Measurements from ENCODE around the gene PLXNA4. TPM values are rescaled to one million over a fixed set of nuclear protein-coding genes. Genes with fewer than 3 reads are reported as not detected.

PLXNA4 gene
- total and polyA plus RNA-seq, 2 donors (not counting 1 experiment from before 2014, with no cell fraction given), result not detected

GRCh38 chr7:132152131-132152889 is 424.0 kb downstream of the PLXNA4 start:
- 76% methylated on average over 6 of the region's 7 CpGs for WGBS (ENCODE audit: insufficient coverage)

More at GRCh38 chr7:132152131-132152889, 424.0 kb downstream of the PLXNA4 start:
- Histone ChIP-seq H3K79me2 (ENCODE audit: control insufficient read depth, insufficient read depth, low read length) (no peaks in the 10 kb centered on the region), H3K4me3 (ENCODE audit: control extremely low read depth in 1 of 5, extremely low read depth in 1 of 5, insufficient read depth in 1 of 5, low read depth in 2 of 5, low read length in 4 of 5) (no peak overlapping the region), H3K4me2 (replicated peaks; ENCODE audit: low read depth, low read length, poor library complexity, severe bottlenecking) (no peak overlapping the region), H3K36me3 (replicated peaks in 1 of 2; ENCODE audit: control extremely low read depth in 1 of 2, control insufficient read depth in 1 of 2, extremely low read depth in 1 of 2, insufficient read depth in 2 of 2, low read length in 1 of 2) (no peaks in the 10 kb centered on the region), H3K27me3 (replicated peaks in 1 of 4; ENCODE audit: control extremely low read depth in 1 of 4, control insufficient read depth in 3 of 4, insufficient read depth in 4 of 4, low read length in 3 of 4) (no peaks in the 10 kb centered on the region), H4K20me1 (ENCODE audit: control insufficient read depth, insufficient read depth, low read length, poor library complexity, severe bottlenecking) (no peaks in the 10 kb centered on the region), H3K9ac (ENCODE audit: low read length) (no peak overlapping the region), H3K27ac (ENCODE audit: low read length in 2 of 2) (no peak overlapping the region), H3K4me1 (ENCODE audit: control insufficient read depth in 2 of 2, insufficient read depth in 2 of 2, low read length in 2 of 2) (no peaks in the 10 kb centered on the region), H3K9me3 (ENCODE audit: control extremely low read depth in 1 of 3, control insufficient read depth in 2 of 3, insufficient read depth in 1 of 3, low read length in 2 of 3) (peaks cover 0 to 11% (median 0%) of the 10 kb centered on the region in 3 donors), H2AFZ (ENCODE audit: insufficient read depth, low read depth, low read length, poor library complexity, severe bottlenecking) (no peak overlapping the region)
- H3K4me1 Mint-ChIP-seq, result no peaks in the 10 kb centered on the region
- ChIA-PET CTCF (interaction anchor here (1.1 kb wide), 1 partner anchor 12 kb away, joined by 3 read pairs; no protein-coding TSS in a partner anchor), POLR2A (no interaction called here)
- H3K4me3 Mint-ChIP-seq, result no peak overlapping the region
- ATAC-seq (ENCODE audit: low read depth) (no peak), DNase-seq (no peak)
- H3K27ac Mint-ChIP-seq, result no peak overlapping the region
- TF ChIP-seq CTCF (IDR thresholded peaks at IDR 0.05) (no peak), EZH2 (IDR thresholded peaks at IDR 0.05; ENCODE audit: borderline replicate concordance, insufficient read depth, low read depth, low read length, poor library complexity, severe bottlenecking) (no peak)
- intact Hi-C loops (cut with micrococcal nuclease), result no loop called here
- no peaks in the 10 kb centered on the region for H3K9me3 Mint-ChIP-seq (ENCODE audit: insufficient read depth)
- peaks cover 14% of the 10 kb centered on the region for H3K27me3 Mint-ChIP-seq

Data from B cell (primary cell).